Brain microvascular endothelial cell (primary cell): ENCODE measurements around the gene DGKB.

ENCODE experiments used
- DNase-seq: peaks from one replicate; pipeline ENCODE4 v3.0.0-alpha.2; 2020
- H3K27ac ChIP-seq: fragments of 250-450 bp; sonication (Bioruptor Pico); 2 replicates; pipeline ENCODE4 v1.5.1; 2020; ENCODE audit warnings: mild to moderate bottlenecking, moderate library complexity
- H3K27me3 ChIP-seq: fragments of 250-450 bp; sonication (Bioruptor Pico); replicated peaks from 2 replicates; pipeline ENCODE4 v1.5.1; 2020; ENCODE audit warnings: mild to moderate bottlenecking
- H3K36me3 ChIP-seq: fragments of 250-450 bp; sonication (Bioruptor Pico); replicated peaks from 2 replicates; pipeline ENCODE4 v1.5.1; 2020; ENCODE audit warnings: mild to moderate bottlenecking
- H3K4me3 ChIP-seq: 2 replicates; pipeline ENCODE4 v1.5.1; 2011; ENCODE audit warnings: low read depth, mild to moderate bottlenecking, control low read depth, low read length, moderate library complexity
- in situ Hi-C: cut with HindIII; loops from 2 replicates; pipeline ENCODE4 v1.10.0; 2017; ENCODE audit warnings: low sequenced_read_pairs, low pct_ligation_motif_present
- TF ChIP-seq, protein P1 (sequence below): IDR thresholded peaks from 2 replicates; pipeline ENCODE4 v1.5.1; 2011; ENCODE audit warnings: low read depth, mild to moderate bottlenecking, moderate library complexity, low read length, control low read depth, inconsistent platforms; ENCODE audit errors: missing control alignments

DGKB gene

DNA sequence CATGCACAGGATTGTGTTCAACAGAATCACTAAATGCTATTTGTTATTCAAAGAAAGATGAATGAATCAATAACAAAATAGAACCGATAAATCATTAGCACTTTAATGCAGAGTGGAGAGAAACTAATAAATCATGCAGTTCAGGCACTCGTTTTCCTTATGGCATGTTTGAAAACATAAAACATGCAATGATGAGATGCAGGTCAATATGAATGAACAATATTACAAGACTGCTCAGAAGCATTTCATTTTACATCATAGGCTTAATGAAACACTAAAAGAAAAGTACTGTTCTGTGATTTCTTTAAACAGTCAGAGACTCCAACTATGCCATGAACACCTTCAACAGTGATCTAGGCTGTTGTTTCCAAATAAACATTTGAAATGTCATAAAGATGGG lies 755.0 kb downstream of the DGKB start:
- Histone ChIP-seq H3K4me3 (no peak overlapping the region), H3K27ac (no peak overlapping the region), H3K27me3 (no peaks in the 10 kb centered on the region), H3K36me3 (no peaks in the 10 kb centered on the region)
- TF ChIP-seq, protein P1, sequence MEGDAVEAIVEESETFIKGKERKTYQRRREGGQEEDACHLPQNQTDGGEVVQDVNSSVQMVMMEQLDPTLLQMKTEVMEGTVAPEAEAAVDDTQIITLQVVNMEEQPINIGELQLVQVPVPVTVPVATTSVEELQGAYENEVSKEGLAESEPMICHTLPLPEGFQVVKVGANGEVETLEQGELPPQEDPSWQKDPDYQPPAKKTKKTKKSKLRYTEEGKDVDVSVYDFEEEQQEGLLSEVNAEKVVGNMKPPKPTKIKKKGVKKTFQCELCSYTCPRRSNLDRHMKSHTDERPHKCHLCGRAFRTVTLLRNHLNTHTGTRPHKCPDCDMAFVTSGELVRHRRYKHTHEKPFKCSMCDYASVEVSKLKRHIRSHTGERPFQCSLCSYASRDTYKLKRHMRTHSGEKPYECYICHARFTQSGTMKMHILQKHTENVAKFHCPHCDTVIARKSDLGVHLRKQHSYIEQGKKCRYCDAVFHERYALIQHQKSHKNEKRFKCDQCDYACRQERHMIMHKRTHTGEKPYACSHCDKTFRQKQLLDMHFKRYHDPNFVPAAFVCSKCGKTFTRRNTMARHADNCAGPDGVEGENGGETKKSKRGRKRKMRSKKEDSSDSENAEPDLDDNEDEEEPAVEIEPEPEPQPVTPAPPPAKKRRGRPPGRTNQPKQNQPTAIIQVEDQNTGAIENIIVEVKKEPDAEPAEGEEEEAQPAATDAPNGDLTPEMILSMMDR, result no peak
- in situ Hi-C loops, result no loop called here
- no peak for DNase-seq

GRCh38 chr7:14144538-14144937 lies 758.0 kb downstream of the DGKB start:
- no peak overlapping the region for H3K27ac ChIP-seq
- H3K4me3 ChIP-seq, result no peak overlapping the region
- no peaks in the 10 kb centered on the region for H3K27me3 ChIP-seq
- DNase-seq, result no peak
- TF ChIP-seq, protein P1, result no peak
- H3K36me3 ChIP-seq, result no peaks in the 10 kb centered on the region
- in situ Hi-C loops, result no loop called here

DNA sequence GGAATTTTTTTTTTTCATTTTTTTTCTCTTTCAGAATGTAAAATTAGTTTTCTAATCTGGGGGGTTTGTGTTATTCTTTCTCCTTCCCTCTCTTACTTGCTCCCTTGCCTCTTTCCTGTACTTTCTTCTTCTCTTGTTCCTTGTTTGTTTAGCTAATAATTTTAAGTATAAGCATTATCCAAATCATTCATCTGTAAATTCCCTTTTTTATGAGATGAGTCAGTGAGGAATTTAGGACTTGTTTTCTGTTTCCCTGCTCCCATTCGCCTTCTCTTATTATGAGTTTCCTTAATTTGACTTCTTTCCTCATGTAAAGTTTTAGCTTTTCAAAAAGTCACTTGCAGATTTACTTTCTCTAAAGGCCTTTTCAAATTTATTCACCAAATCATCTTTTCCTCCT lies 758.4 kb downstream of the DGKB start:
- no peak overlapping the region for H3K4me3 ChIP-seq
- no peaks in the 10 kb centered on the region for H3K27me3 ChIP-seq
- TF ChIP-seq, protein P1, result no peak
- H3K36me3 ChIP-seq, result no peaks in the 10 kb centered on the region
- H3K27ac ChIP-seq, result no peak overlapping the region
- in situ Hi-C loops, result no loop called here
- no peak for DNase-seq

DNA sequence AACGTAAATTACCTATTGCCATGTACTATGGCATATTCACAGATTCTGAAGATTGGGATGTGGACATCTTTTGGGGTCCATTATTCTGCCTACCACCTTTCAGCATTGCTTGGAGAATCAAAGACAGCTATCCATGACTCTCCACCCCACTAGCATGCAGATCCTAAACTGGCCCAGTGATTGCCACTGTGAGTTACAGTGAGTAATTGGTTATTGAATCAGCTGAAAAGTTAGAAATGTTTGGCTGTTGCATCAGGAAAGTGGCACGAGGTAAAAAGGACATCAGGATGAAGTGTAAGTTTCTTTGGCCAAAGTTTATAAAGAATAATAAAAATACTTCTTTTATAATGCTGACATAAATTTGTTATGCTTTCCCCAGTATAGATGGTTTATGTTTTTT lies 764.9 kb downstream of the DGKB start:
- Histone ChIP-seq H3K4me3 (no peak overlapping the region), H3K36me3 (no peaks in the 10 kb centered on the region)
- in situ Hi-C loops, result no loop called here

DNA sequence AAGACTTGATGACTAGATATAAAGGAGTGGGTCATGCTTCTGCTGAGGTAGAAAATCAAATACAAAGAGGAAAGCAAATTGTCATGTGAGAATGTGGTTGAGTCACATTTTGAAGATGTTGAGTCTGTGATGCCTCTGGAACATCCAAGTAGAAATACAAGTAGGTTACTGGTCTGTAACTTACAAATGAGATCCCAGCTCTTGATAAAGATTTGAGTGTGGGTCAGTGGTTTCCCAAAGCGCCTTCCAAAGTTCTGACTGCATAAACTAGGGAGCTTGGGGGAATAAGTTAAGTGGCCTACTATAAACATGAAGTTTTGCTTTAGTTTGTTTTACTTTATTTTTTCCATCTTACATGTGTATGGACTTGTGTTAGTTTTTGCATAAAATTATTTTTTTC lies 768.8 kb downstream of the DGKB start:
- no peak overlapping the region for H3K4me3 ChIP-seq
- TF ChIP-seq, protein P1, result no peak
- in situ Hi-C loops, result no loop called here

More for the DNA sequence above, 764.9 kb downstream of the DGKB start:
- H3K27me3 ChIP-seq, result no peaks in the 10 kb centered on the region
- DNase-seq, result no peak
- H3K27ac ChIP-seq, result no peak overlapping the region
- TF ChIP-seq, protein P1, result no peak

DNA sequence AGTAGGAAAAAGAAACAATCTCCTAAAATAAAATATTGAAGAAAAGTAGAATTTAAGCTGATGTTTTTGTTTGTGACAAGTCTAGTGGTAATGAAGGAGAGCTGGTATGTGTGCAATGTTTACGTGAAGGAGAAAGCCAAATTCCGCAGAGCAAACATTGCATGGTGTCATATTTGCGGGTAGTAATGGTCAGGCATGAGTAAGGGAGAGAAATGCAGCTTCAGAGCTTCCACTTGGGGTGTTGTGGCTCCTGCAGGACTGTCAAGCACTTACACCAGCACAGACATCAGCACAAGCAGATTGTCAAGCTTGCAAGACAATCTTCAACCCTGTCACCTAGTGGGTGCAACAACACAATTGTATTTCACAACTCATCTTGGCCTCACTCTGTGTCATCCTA lies 776.6 kb downstream of the DGKB start:
- H3K36me3 ChIP-seq, result no peaks in the 10 kb centered on the region
- in situ Hi-C loops, result no loop called here
- DNase-seq, result peak; percentile 34
- H3K27me3 ChIP-seq, result no peaks in the 10 kb centered on the region
- TF ChIP-seq, protein P1, result no peak
- H3K27ac ChIP-seq, result no peak overlapping the region
- no peak overlapping the region for H3K4me3 ChIP-seq

More for the DNA sequence above, 768.8 kb downstream of the DGKB start:
- no peaks in the 10 kb centered on the region for H3K27me3 ChIP-seq
- no peaks in the 10 kb centered on the region for H3K36me3 ChIP-seq
- no peak overlapping the region for H3K27ac ChIP-seq
- no peak for DNase-seq
